ENCODE data around the gene GPHN.

The GPHN gene

DNA sequence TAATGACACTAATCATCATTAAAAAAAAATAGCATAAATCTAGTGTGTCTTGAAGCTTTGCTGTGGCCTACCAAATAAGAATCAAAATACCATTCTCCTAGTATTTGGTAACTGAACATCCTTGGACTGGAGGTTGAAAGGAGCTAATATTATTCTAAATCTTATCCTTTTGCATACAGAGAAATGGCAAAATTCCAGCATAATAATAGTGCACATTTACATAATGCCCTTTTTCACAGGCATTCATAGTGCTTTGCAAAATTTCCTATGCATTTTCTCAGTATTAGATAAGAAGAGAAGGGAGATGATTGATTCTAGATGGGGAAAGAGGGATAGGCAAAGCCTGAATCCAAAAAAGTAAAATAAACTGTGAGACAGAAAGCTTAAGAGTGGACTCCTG lies 35.7 kb upstream of the GPHN start:
- Histone ChIP-seq H3K27me3 (no peaks in the 10 kb centered on the region), H3K4me3 (ENCODE audit: low read depth in 1 of 2, low read length in 1 of 2) (no peak overlapping the region), H3K27ac (no peak overlapping the region), H3K9me3 (no peaks in the 10 kb centered on the region), H3K36me3 (no peaks in the 10 kb centered on the region), H3K4me1 (ENCODE audit: control insufficient read depth in 1 of 2, insufficient read depth in 1 of 2, low read depth in 1 of 2, low read length in 1 of 2) (no peaks in the 10 kb centered on the region)
- TF ChIP-seq, protein P1, sequence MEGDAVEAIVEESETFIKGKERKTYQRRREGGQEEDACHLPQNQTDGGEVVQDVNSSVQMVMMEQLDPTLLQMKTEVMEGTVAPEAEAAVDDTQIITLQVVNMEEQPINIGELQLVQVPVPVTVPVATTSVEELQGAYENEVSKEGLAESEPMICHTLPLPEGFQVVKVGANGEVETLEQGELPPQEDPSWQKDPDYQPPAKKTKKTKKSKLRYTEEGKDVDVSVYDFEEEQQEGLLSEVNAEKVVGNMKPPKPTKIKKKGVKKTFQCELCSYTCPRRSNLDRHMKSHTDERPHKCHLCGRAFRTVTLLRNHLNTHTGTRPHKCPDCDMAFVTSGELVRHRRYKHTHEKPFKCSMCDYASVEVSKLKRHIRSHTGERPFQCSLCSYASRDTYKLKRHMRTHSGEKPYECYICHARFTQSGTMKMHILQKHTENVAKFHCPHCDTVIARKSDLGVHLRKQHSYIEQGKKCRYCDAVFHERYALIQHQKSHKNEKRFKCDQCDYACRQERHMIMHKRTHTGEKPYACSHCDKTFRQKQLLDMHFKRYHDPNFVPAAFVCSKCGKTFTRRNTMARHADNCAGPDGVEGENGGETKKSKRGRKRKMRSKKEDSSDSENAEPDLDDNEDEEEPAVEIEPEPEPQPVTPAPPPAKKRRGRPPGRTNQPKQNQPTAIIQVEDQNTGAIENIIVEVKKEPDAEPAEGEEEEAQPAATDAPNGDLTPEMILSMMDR (IDR thresholded peaks at IDR 0.05): no peak

- no peaks in the 10 kb centered on the region for H3K4me1 ChIP-seq (ENCODE audit: control insufficient read depth in 1 of 2, insufficient read depth in 1 of 2, low read depth in 1 of 2, low read length in 1 of 2)
- TF ChIP-seq, protein P1 (IDR thresholded peaks at IDR 0.05): no peak
Measured at GRCh38 chr14:66473223-66473622, 34.7 kb upstream of the GPHN start.

DNA sequence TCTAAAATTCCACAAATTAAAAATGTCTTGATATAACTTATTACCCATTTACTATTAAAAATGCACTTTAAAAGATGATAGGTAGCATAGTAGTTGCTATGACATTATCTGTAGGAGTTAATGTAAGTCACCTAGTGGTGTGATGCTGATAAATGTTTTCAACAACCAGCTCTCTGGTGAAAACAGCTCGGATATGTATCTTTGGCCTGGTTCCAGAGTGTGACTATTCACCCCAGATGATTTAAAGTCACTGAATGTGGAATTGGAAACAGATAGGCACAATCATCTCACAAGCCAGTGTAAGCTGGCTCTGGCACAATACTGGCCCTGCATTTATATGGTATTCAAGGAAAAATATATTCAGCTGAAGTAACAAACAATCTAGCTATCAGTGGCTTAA lies 31.0 kb upstream of the GPHN start:
- Histone ChIP-seq H3K9me3 (no peaks in the 10 kb centered on the region), H3K4me3 (ENCODE audit: low read depth in 1 of 2, low read length in 1 of 2) (no peak overlapping the region), H3K27me3 (no peaks in the 10 kb centered on the region), H3K4me1 (ENCODE audit: control insufficient read depth in 1 of 2, insufficient read depth in 1 of 2, low read depth in 1 of 2, low read length in 1 of 2) (no peaks in the 10 kb centered on the region), H3K36me3 (no peaks in the 10 kb centered on the region), H3K27ac (no peak overlapping the region)
- TF ChIP-seq, protein P1 (IDR thresholded peaks at IDR 0.05): no peak

More at GRCh38 chr14:66473223-66473622, 34.7 kb upstream of the GPHN start:
- no peak overlapping the region for H3K4me3 ChIP-seq (ENCODE audit: low read depth in 1 of 2, low read length in 1 of 2)
- H3K9me3 ChIP-seq: no peaks in the 10 kb centered on the region
- H3K27ac ChIP-seq: no peak overlapping the region
- no peaks in the 10 kb centered on the region for H3K36me3 ChIP-seq
- H3K27me3 ChIP-seq: no peaks in the 10 kb centered on the region

GRCh38 chr14:66477567-66477966 lies 30.4 kb upstream of the GPHN start:
- H3K4me3 ChIP-seq (ENCODE audit: low read depth in 1 of 2, low read length in 1 of 2): no peak overlapping the region
- no peaks in the 10 kb centered on the region for H3K4me1 ChIP-seq (ENCODE audit: control insufficient read depth in 1 of 2, insufficient read depth in 1 of 2, low read depth in 1 of 2, low read length in 1 of 2)
- H3K9me3 ChIP-seq: no peaks in the 10 kb centered on the region
- no peak overlapping the region for H3K27ac ChIP-seq
- TF ChIP-seq, protein P1 (IDR thresholded peaks at IDR 0.05): no peak
- H3K27me3 ChIP-seq: no peaks in the 10 kb centered on the region
- no peaks in the 10 kb centered on the region for H3K36me3 ChIP-seq

- Histone ChIP-seq H3K9me3 (no peaks in the 10 kb centered on the region), H3K4me1 (ENCODE audit: control insufficient read depth in 1 of 2, insufficient read depth in 1 of 2, low read depth in 1 of 2, low read length in 1 of 2) (no peaks in the 10 kb centered on the region), H3K27me3 (no peaks in the 10 kb centered on the region), H3K27ac (no peak overlapping the region), H3K4me3 (ENCODE audit: low read depth in 1 of 2, low read length in 1 of 2) (no peak overlapping the region), H3K36me3 (no peaks in the 10 kb centered on the region)
- TF ChIP-seq, protein P1 (IDR thresholded peaks at IDR 0.05): no peak
Measured at GRCh38 chr14:66482873-66483272, 25.1 kb upstream of the GPHN start.

DNA sequence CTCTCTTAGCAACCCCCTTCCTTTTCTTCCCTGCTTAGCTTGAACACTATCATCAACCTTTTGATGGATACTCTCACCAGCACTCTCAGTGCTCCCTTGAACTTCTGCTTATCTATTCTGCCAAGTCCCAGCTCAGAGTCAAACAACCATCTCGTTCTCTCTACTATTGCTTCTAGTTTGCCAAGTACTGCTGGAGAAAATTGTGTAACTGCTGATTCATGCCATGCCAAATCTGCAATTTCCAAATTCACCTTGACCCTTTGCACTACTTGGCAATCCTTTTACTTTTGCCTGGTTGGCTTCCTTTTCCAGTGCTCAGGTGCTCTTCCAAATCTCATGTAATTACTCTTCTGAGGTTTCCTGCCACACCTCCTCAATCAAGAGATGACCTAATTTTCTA lies 24.6 kb upstream of the GPHN start:
- TF ChIP-seq, protein P1 (IDR thresholded peaks at IDR 0.05): no peak
- Histone ChIP-seq H3K36me3 (no peaks in the 10 kb centered on the region), H3K27me3 (no peaks in the 10 kb centered on the region), H3K27ac (no peak overlapping the region), H3K4me1 (ENCODE audit: control insufficient read depth in 1 of 2, insufficient read depth in 1 of 2, low read depth in 1 of 2, low read length in 1 of 2) (no peaks in the 10 kb centered on the region), H3K9me3 (no peaks in the 10 kb centered on the region), H3K4me3 (ENCODE audit: low read depth in 1 of 2, low read length in 1 of 2) (no peak overlapping the region)
